Measurements from ENCODE around the gene PRKN.

The PRKN gene

GRCh38 chr6:162290846-162291465 lies 436.6 kb downstream of the PRKN start:
- TF ChIP-seq TCF4 (CRISPR knock-in tag; IDR thresholded peaks at IDR 0.05; ENCODE audit: borderline replicate concordance) (no peak), ZFP3 (CRISPR knock-in tag; IDR thresholded peaks at IDR 0.05) (no peak), ZFP30 (CRISPR knock-in tag; IDR thresholded peaks at IDR 0.05) (no peak), GLIS3 (CRISPR knock-in tag; IDR thresholded peaks at IDR 0.05) (no peak), CSDC2 (CRISPR knock-in tag; IDR thresholded peaks at IDR 0.05) (no peak), ESRRG (CRISPR knock-in tag; IDR thresholded peaks at IDR 0.05) (no peak), OSR1 (CRISPR knock-in tag; IDR thresholded peaks at IDR 0.05) (no peak), PPARA (CRISPR knock-in tag; IDR thresholded peaks at IDR 0.05; ENCODE audit: borderline replicate concordance) (no peak), ISL1 (CRISPR knock-in tag; IDR thresholded peaks at IDR 0.05) (no peak), BACH2 (CRISPR knock-in tag; IDR thresholded peaks at IDR 0.05; ENCODE audit: borderline replicate concordance) (no peak), ZNF565 (CRISPR knock-in tag; conservative IDR thresholded peaks at IDR 0.05; ENCODE audit: low read depth) (no peak), ZNF8 (CRISPR knock-in tag; IDR thresholded peaks at IDR 0.05) (no peak)
- TF ChIP-seq, protein P1, sequence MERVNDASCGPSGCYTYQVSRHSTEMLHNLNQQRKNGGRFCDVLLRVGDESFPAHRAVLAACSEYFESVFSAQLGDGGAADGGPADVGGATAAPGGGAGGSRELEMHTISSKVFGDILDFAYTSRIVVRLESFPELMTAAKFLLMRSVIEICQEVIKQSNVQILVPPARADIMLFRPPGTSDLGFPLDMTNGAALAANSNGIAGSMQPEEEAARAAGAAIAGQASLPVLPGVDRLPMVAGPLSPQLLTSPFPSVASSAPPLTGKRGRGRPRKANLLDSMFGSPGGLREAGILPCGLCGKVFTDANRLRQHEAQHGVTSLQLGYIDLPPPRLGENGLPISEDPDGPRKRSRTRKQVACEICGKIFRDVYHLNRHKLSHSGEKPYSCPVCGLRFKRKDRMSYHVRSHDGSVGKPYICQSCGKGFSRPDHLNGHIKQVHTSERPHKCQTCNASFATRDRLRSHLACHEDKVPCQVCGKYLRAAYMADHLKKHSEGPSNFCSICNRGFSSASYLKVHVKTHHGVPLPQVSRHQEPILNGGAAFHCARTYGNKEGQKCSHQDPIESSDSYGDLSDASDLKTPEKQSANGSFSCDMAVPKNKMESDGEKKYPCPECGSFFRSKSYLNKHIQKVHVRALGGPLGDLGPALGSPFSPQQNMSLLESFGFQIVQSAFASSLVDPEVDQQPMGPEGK (CRISPR knock-in tag; IDR thresholded peaks at IDR 0.05; ENCODE audit: borderline replicate concordance) = no peak
- TF ChIP-seq, protein P2, sequence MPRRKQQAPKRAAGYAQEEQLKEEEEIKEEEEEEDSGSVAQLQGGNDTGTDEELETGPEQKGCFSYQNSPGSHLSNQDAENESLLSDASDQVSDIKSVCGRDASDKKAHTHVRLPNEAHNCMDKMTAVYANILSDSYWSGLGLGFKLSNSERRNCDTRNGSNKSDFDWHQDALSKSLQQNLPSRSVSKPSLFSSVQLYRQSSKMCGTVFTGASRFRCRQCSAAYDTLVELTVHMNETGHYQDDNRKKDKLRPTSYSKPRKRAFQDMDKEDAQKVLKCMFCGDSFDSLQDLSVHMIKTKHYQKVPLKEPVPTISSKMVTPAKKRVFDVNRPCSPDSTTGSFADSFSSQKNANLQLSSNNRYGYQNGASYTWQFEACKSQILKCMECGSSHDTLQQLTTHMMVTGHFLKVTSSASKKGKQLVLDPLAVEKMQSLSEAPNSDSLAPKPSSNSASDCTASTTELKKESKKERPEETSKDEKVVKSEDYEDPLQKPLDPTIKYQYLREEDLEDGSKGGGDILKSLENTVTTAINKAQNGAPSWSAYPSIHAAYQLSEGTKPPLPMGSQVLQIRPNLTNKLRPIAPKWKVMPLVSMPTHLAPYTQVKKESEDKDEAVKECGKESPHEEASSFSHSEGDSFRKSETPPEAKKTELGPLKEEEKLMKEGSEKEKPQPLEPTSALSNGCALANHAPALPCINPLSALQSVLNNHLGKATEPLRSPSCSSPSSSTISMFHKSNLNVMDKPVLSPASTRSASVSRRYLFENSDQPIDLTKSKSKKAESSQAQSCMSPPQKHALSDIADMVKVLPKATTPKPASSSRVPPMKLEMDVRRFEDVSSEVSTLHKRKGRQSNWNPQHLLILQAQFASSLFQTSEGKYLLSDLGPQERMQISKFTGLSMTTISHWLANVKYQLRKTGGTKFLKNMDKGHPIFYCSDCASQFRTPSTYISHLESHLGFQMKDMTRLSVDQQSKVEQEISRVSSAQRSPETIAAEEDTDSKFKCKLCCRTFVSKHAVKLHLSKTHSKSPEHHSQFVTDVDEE (CRISPR knock-in tag; IDR thresholded peaks at IDR 0.05) = no peak
- TF ChIP-seq, protein P3, sequence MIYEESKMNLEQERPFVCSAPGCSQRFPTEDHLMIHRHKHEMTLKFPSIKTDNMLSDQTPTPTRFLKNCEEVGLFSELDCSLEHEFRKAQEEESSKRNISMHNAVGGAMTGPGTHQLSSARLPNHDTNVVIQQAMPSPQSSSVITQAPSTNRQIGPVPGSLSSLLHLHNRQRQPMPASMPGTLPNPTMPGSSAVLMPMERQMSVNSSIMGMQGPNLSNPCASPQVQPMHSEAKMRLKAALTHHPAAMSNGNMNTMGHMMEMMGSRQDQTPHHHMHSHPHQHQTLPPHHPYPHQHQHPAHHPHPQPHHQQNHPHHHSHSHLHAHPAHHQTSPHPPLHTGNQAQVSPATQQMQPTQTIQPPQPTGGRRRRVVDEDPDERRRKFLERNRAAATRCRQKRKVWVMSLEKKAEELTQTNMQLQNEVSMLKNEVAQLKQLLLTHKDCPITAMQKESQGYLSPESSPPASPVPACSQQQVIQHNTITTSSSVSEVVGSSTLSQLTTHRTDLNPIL (CRISPR knock-in tag; IDR thresholded peaks at IDR 0.05; ENCODE audit: low read depth) = no peak

DNA sequence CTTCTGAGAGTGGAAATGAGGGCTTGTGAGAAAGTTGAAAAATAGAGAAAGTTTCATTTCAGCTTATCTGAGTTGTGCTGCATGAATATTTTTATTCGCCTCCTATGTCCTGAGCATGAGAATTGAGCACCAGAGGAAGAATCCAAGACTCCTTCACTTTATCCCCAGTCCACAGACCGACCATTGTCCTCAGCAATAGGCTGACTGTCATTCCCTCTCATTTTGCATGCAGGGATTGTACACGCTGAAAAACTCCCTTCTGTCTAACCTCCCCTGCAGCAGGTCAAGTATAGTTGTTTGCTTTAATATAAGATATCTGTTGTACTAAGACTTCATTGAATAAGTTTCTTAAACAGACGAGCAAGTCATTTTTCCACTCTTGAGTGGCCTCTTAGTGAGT lies 437.6 kb downstream of the PRKN start:
- no peak for TF ChIP-seq BACH2 (CRISPR knock-in tag; IDR thresholded peaks at IDR 0.05; ENCODE audit: borderline replicate concordance)
- ATAC-seq = no peak

More at GRCh38 chr6:162290846-162291465, 436.6 kb downstream of the PRKN start:
- ATAC-seq = no peak

GRCh38 chr6:162273986-162274385 lies 453.6 kb downstream of the PRKN start:
- no peak for TF ChIP-seq RARB (CRISPR knock-in tag; IDR thresholded peaks at IDR 0.05)
- no peak for TF ChIP-seq ARNTL (CRISPR knock-in tag; IDR thresholded peaks at IDR 0.05; ENCODE audit: borderline replicate concordance, low read depth)
- TF ChIP-seq OSR1 (CRISPR knock-in tag; IDR thresholded peaks at IDR 0.05) = no peak
- TF ChIP-seq CSRNP3 (CRISPR knock-in tag; IDR thresholded peaks at IDR 0.05) = no peak
- no peak for TF ChIP-seq BACH2 (CRISPR knock-in tag; IDR thresholded peaks at IDR 0.05; ENCODE audit: borderline replicate concordance)
- no peak for TF ChIP-seq TCF4 (CRISPR knock-in tag; IDR thresholded peaks at IDR 0.05; ENCODE audit: borderline replicate concordance)
- TF ChIP-seq, protein P1 (CRISPR knock-in tag; IDR thresholded peaks at IDR 0.05; ENCODE audit: borderline replicate concordance) = no peak
- ATAC-seq = no peak

GRCh38 chr6:162271922-162272321 lies 455.6 kb downstream of the PRKN start:
- ATAC-seq = no peak
- TF ChIP-seq ZFP30 (CRISPR knock-in tag; IDR thresholded peaks at IDR 0.05) = no peak
- no peak for TF ChIP-seq BACH2 (CRISPR knock-in tag; IDR thresholded peaks at IDR 0.05; ENCODE audit: borderline replicate concordance)
- TF ChIP-seq ZNF565 (CRISPR knock-in tag; conservative IDR thresholded peaks at IDR 0.05; ENCODE audit: low read depth) = no peak
- TF ChIP-seq ISL1 (CRISPR knock-in tag; IDR thresholded peaks at IDR 0.05) = no peak
- no peak for TF ChIP-seq PPARA (CRISPR knock-in tag; IDR thresholded peaks at IDR 0.05; ENCODE audit: borderline replicate concordance)
- no peak for TF ChIP-seq OSR1 (CRISPR knock-in tag; IDR thresholded peaks at IDR 0.05)
- no peak for TF ChIP-seq SNAI2 (CRISPR knock-in tag; IDR thresholded peaks at IDR 0.05)
- TF ChIP-seq ZC3H10 (CRISPR knock-in tag; IDR thresholded peaks at IDR 0.05) = no peak
- TF ChIP-seq, protein P3 (CRISPR knock-in tag; IDR thresholded peaks at IDR 0.05; ENCODE audit: low read depth) = no peak
- no peak for TF ChIP-seq POU6F1 (CRISPR knock-in tag; IDR thresholded peaks at IDR 0.05; ENCODE audit: borderline replicate concordance, low read depth)
- TF ChIP-seq ZFP3 (CRISPR knock-in tag; IDR thresholded peaks at IDR 0.05) = no peak
- TF ChIP-seq RARB (CRISPR knock-in tag; IDR thresholded peaks at IDR 0.05) = no peak
- no peak for TF ChIP-seq ZNF70 (CRISPR knock-in tag; IDR thresholded peaks at IDR 0.05)
- TF ChIP-seq TOX (CRISPR knock-in tag; IDR thresholded peaks at IDR 0.05; ENCODE audit: borderline replicate concordance) = no peak

Measured in SK-N-SH treated with all-trans-retinoic acid at 6 μM for 48 hours (cell line).